Thyroid gland (tissue), 4 donors: ENCODE measurements around the gene ZNF79.

Experiments used
- POLR2A ChIP-seq, 2 donors: fragments of 450-650 bp; IDR thresholded peaks; one replicate each; pipeline ENCODE4 v1.6.1; 2017; ENCODE audit warnings: antibody characterized with exemption in 2 of 2, mild to moderate bottlenecking in 2 of 2, moderate library complexity in 1 of 2
- TF ChIP-seq, protein P1 (sequence below), 6 experiments: fragments of 200-600 bp in 3 of 6; fragments of 450-650 bp in 3 of 6; sonication (generic) in 3 of 6; IDR thresholded peaks; one replicate each; pipeline ENCODE4 v1.5.1; 2016 to 2019; ENCODE audit warnings: antibody characterized with exemption in 6 of 6, mild to moderate bottlenecking in 2 of 6, inconsistent platforms in 1 of 6, moderate library complexity in 1 of 6

DNA sequence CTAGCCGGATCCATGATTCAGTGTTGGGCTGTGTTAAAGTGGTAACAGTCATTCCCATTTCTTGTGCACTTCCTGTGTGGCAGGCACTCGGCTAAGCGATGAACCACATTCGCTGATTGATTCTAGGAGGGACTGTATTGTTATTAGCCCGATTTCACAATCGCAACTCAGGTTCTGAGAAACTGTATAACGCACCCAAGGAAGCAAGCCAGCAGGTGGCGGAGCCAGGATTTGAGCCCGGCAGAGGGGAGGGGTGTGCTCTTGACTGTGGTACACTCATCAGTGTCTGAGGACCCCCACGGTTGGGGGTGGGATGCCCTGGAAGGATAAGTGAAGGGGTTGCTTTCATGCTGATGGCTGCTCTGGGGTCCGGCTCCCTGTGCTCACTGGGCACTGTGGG lies 61.8 kb downstream of the ZNF79 start:
- TF ChIP-seq, protein P1, sequence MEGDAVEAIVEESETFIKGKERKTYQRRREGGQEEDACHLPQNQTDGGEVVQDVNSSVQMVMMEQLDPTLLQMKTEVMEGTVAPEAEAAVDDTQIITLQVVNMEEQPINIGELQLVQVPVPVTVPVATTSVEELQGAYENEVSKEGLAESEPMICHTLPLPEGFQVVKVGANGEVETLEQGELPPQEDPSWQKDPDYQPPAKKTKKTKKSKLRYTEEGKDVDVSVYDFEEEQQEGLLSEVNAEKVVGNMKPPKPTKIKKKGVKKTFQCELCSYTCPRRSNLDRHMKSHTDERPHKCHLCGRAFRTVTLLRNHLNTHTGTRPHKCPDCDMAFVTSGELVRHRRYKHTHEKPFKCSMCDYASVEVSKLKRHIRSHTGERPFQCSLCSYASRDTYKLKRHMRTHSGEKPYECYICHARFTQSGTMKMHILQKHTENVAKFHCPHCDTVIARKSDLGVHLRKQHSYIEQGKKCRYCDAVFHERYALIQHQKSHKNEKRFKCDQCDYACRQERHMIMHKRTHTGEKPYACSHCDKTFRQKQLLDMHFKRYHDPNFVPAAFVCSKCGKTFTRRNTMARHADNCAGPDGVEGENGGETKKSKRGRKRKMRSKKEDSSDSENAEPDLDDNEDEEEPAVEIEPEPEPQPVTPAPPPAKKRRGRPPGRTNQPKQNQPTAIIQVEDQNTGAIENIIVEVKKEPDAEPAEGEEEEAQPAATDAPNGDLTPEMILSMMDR (IDR thresholded peaks at IDR 0.05): no peak
- no peak for TF ChIP-seq POLR2A (IDR thresholded peaks at IDR 0.05)
